PC-3 (cell line): Measurements from ENCODE around the gene TRAF1. TPM values are rescaled to one million over a fixed set of nuclear protein-coding genes. Genes with fewer than 3 reads are reported as not detected.

Source experiments
- ATAC-seq: fragments of 200-7000 bp; cut with Tn5 transposase; 2 replicates; pipeline ENCODE4 v1.9.1; 2020; ENCODE audit warnings: mild to moderate bottlenecking, moderate library complexity
- BruUV-seq: library from RNA; stranded (reverse); fragments of 400-500 nt; replicated peaks from 2 replicates; lab custom pipeline; 2021; lab: Mats Ljungman, UMichigan
- CTCF ChIA-PET: fragments of 300-600 bp; sonication (Branson Sonifier 250); formaldehyde crosslinking; loops from one replicate; lab custom pipeline; 2022; ENCODE audit warnings: antibody characterized with exemption; lab: Charles Lee
- POLR2A ChIA-PET: fragments of 300-600 bp; sonication (Branson Sonifier 250); formaldehyde crosslinking; loops from one replicate; lab custom pipeline; 2022; ENCODE audit warnings: antibody characterized with exemption; ENCODE audit not compliant: unreplicated experiment; lab: Charles Lee
- DNase-seq: peaks from one replicate; pipeline ENCODE4 v3.0.0-alpha.2; 2015
- H2AFZ ChIP-seq: fragments of 300-600 bp; sonication (generic); 2 replicates; pipeline ENCODE4 v1.6.0; 2016; ENCODE audit warnings: antibody characterized with exemption, low read length
- H3F3A ChIP-seq: fragments of 300-600 bp; sonication (generic); one replicate; pipeline ENCODE4 v1.6.0; 2017; ENCODE audit warnings: antibody characterized with exemption, low read length, control low read depth, mild to moderate bottlenecking; ENCODE audit not compliant: unreplicated experiment
- H3K27ac ChIP-seq: fragments of 300-600 bp; sonication (generic); 2 replicates; pipeline ENCODE4 v1.5.1; 2016; ENCODE audit warnings: mild to moderate bottlenecking, low read length
- H3K27me3 ChIP-seq: fragments of 300-600 bp; sonication (generic); 2 replicates; pipeline ENCODE4 v1.6.1; 2016; ENCODE audit warnings: low read length, mixed read lengths
- H3K36me3 ChIP-seq: fragments of 300-600 bp; sonication (generic); 2 replicates; pipeline ENCODE4 v1.6.1; 2016; ENCODE audit warnings: low read depth, mixed run types, low read length, mixed read lengths
- H3K4me1 ChIP-seq: fragments of 300-600 bp; sonication (generic); 2 replicates; pipeline ENCODE4 v1.5.1; 2016; ENCODE audit warnings: low read length; ENCODE audit not compliant: insufficient read depth
- H3K4me2 ChIP-seq: fragments of 300-600 bp; sonication (generic); 2 replicates; pipeline ENCODE4 v1.6.0; 2016; ENCODE audit warnings: low read length
- H3K4me3 ChIP-seq: fragments of 300-600 bp; sonication (generic); 2 replicates; pipeline ENCODE4 v1.5.1; 2016; ENCODE audit warnings: mild to moderate bottlenecking, low read length, mixed read lengths
- H3K79me2 ChIP-seq: fragments of 300-600 bp; sonication (generic); 2 replicates; pipeline ENCODE4 v1.6.1; 2017; ENCODE audit warnings: low read length, mixed read lengths
- H3K9ac ChIP-seq: fragments of 300-600 bp; sonication (generic); 2 replicates; pipeline ENCODE4 v1.6.0; 2016; ENCODE audit warnings: mild to moderate bottlenecking, low read length
- H3K9me2 ChIP-seq: fragments of 300-600 bp; sonication (generic); replicated peaks from 2 replicates; pipeline ENCODE4 v1.6.1; 2016; ENCODE audit warnings: mixed run types, low read length, mixed read lengths
- H3K9me3 ChIP-seq: fragments of 300-600 bp; sonication (generic); 2 replicates; pipeline ENCODE4 v1.6.1; 2016; ENCODE audit warnings: low read length, mixed read lengths
- H4K20me1 ChIP-seq: fragments of 300-600 bp; sonication (generic); 2 replicates; pipeline ENCODE4 v1.6.1; 2016; ENCODE audit warnings: low read length, mixed read lengths
- EZH2 ChIP-seq: fragments of 300-600 bp; sonication (generic); IDR thresholded peaks from one replicate; pipeline ENCODE4 v1.6.1; 2017; ENCODE audit warnings: antibody characterized with exemption, mild to moderate bottlenecking, low read length; ENCODE audit not compliant: unreplicated experiment
- EZH2phosphoT487 ChIP-seq: fragments of 300-600 bp; sonication (generic); IDR thresholded peaks from 2 replicates; pipeline ENCODE4 v1.6.1; 2018; ENCODE audit warnings: mild to moderate bottlenecking, antibody characterized with exemption, low read length, borderline replicate concordance
- intact Hi-C: fragments of 100-400 bp; cut with micrococcal nuclease; formaldehyde crosslinking; loops from 2 replicates; pipeline ENCODE4 v1.9.0; 2023
- total RNA-seq: library from RNA; depleted of rRNA; stranded (reverse); fragments of >200 nt; gene quantifications from 2 replicates; pipeline ENCODE4 v1.2.3, GENCODE V29; 2014
- TF ChIP-seq, protein P1 (sequence below): fragments of 300-600 bp; sonication (generic); conservative IDR thresholded peaks from 2 replicates; pipeline ENCODE4 v1.5.1; 2017; ENCODE audit warnings: antibody characterized with exemption, low read depth, mild to moderate bottlenecking, low read length

TRAF1 gene
- total RNA-seq, 1 experiment from 2014 or later: 0.15 TPM

DNA sequence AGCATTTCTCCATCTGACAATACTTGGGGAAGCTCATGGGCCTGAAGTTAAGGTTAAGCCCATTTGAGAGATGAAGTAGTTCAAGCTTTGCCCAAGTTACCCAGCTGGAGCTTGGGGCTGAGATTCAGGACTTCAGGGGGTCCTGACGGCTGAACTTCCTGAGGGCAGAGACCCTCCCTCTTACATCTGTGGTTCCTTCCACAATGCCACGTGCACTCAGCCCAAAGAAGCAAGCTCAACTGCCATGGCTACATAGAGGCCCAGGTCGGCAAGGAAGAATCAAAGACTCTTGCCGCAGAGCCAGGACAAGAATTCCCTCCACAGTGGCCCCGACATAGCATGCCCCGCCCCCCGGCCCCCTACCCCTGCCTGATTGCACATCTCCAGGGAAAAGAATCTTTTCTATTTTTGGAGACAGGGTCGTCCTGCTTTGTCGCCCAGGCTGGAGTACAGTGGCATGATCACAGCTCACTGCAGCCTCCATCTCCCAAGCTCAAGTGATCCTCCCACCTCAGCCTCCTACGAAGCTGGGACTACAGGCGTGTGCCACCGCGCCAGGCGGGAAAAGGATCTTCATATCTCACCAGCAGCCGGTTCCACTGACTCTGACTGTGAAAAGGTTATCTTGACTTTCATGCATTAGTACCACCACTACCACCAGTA lies 58.8 kb downstream of the TRAF1 start:
- TF ChIP-seq, protein P1, sequence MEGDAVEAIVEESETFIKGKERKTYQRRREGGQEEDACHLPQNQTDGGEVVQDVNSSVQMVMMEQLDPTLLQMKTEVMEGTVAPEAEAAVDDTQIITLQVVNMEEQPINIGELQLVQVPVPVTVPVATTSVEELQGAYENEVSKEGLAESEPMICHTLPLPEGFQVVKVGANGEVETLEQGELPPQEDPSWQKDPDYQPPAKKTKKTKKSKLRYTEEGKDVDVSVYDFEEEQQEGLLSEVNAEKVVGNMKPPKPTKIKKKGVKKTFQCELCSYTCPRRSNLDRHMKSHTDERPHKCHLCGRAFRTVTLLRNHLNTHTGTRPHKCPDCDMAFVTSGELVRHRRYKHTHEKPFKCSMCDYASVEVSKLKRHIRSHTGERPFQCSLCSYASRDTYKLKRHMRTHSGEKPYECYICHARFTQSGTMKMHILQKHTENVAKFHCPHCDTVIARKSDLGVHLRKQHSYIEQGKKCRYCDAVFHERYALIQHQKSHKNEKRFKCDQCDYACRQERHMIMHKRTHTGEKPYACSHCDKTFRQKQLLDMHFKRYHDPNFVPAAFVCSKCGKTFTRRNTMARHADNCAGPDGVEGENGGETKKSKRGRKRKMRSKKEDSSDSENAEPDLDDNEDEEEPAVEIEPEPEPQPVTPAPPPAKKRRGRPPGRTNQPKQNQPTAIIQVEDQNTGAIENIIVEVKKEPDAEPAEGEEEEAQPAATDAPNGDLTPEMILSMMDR: no peak
- TF ChIP-seq EZH2 (no peak), EZH2phosphoT487 (no peak)
- DNase-seq: no peak
- Histone ChIP-seq H3K9me3 (no peaks in the 10 kb centered on the region), H3K27ac (peak overlapping the region; percentile 41; the same call in 1 of the 2 replicates), H3K36me3 (peaks cover 19% of the 10 kb centered on the region), H3K4me3 (peak overlapping the region; percentile 52; the same call in 1 of the 2 replicates), H3K27me3 (no peaks in the 10 kb centered on the region), H3K9ac (peak overlapping the region; percentile 60), H4K20me1 (no peaks in the 10 kb centered on the region), H3F3A (no peaks in the 10 kb centered on the region), H3K4me2 (peak overlapping the region; percentile 75), H2AFZ (peak overlapping the region; percentile 77), H3K4me1 (peaks cover 7% of the 10 kb centered on the region), H3K79me2 (peaks cover 2% of the 10 kb centered on the region; the same call in 1 of the 2 replicates), H3K9me2 (no peaks in the 10 kb centered on the region)
- no peak for ATAC-seq
- ChIA-PET CTCF (interaction anchor here (0.6 kb wide), 1 partner anchor 101 kb away, joined by 3 read pairs; no protein-coding TSS in a partner anchor), POLR2A (no interaction called here)
- no TSS peak for BruUV-seq
- intact Hi-C loops: no loop called here

DNA sequence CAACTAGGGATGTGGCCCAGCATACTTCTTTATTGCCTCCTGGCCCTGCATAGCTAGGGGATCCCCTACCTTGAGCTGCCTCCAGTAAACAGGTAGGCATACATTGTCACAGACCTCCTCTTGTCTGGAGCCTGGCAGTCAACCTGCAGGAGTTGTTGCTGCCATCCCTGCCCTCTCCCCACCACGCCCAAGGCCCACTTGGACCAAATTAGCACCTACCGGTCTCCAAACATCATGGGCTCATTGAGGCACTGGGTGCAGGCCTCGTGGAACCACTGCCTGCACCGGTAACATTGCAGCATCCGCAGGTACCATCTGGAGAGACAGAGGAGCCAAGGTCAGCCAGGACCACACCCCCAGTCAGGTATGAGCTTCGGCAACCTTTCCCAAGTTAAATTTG lies 59.9 kb downstream of the TRAF1 start:
- Histone ChIP-seq H3K4me2 (no peak overlapping the region), H3K4me3 (no peak overlapping the region), H2AFZ (no peak overlapping the region), H3K79me2 (no peaks in the 10 kb centered on the region), H3F3A (no peaks in the 10 kb centered on the region), H3K4me1 (peaks cover 6% of the 10 kb centered on the region), H3K27ac (no peak overlapping the region), H3K9ac (no peak overlapping the region), H3K36me3 (peaks cover 12% of the 10 kb centered on the region), H4K20me1 (no peaks in the 10 kb centered on the region), H3K27me3 (no peaks in the 10 kb centered on the region), H3K9me3 (no peaks in the 10 kb centered on the region), H3K9me2 (no peaks in the 10 kb centered on the region)
- DNase-seq (no peak), ATAC-seq (no peak)
- ChIA-PET CTCF (no interaction called here), POLR2A (no interaction called here)
- intact Hi-C loops: no loop called here
- TF ChIP-seq, protein P1: no peak
- TF ChIP-seq EZH2 (no peak), EZH2phosphoT487 (no peak)
- no TSS peak for BruUV-seq

DNA sequence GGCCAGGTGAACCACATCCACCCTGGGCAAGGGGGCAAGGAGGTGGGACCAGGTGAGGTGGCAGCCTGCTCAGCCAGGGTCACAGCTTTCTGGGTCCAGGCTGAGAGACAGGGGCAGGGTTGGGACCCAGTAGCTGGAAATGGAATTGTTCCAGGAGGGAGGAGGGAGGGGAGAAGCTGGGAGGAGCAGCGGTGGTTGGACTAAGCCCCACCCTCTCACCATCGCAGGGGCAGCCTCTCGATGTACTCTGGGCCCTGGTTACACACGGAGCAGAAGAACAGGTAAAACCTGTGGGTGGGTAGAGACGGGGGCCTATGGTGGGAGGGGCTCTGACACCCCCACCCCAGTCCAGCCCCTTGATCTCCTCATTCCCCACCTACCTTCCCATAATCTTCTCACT lies 60.8 kb downstream of the TRAF1 start:
- no peaks in the 10 kb centered on the region for H4K20me1 ChIP-seq
- no peak overlapping the region for H3K4me3 ChIP-seq
- H3K27ac ChIP-seq: no peak overlapping the region
- H3K9me3 ChIP-seq: no peaks in the 10 kb centered on the region
- H3F3A ChIP-seq: no peaks in the 10 kb centered on the region
- DNase-seq (no peak), ATAC-seq (no peak)
- H3K79me2 ChIP-seq: no peaks in the 10 kb centered on the region
- no peaks in the 10 kb centered on the region for H3K9me2 ChIP-seq
- CTCF ChIA-PET: no interaction called here
- POLR2A ChIA-PET: no interaction called here
- no peak overlapping the region for H3K4me2 ChIP-seq
- no peaks in the 10 kb centered on the region for H3K27me3 ChIP-seq
- no peak overlapping the region for H3K9ac ChIP-seq
- H3K36me3 ChIP-seq: peaks cover 5% of the 10 kb centered on the region; the same call in 1 of the 2 replicates
- intact Hi-C loops: no loop called here
- H2AFZ ChIP-seq: no peak overlapping the region
- peaks cover 6% of the 10 kb centered on the region for H3K4me1 ChIP-seq
- no TSS peak for BruUV-seq
- TF ChIP-seq, protein P1: no peak
